Left ventricle myocardium inferior (tissue), 1 donor: ENCODE data around the gene AMBP. TPM values are rescaled to one million over a fixed set of nuclear protein-coding genes. Genes with fewer than 3 reads are reported as not detected.
A peak's percentile ranks its signal among the peaks of the same experiment; 100 is the strongest.
"Not testable (repeated sequence)": the region's sequence is repeated elsewhere in the genome, so short reads cannot be mapped to it uniquely, and the experiment has no call there.

ENCODE experiments used
- DNase-seq: peaks from one replicate; pipeline ENCODE4 v3.0.0-alpha.2; 2020
- H3K27ac ChIP-seq: fragments of 200-600 bp; replicated peaks from 2 replicates; pipeline ENCODE4 v1.8.0; 2021
- H3K27me3 ChIP-seq: fragments of 200-600 bp; 2 replicates; pipeline ENCODE4 v1.8.0; 2021; ENCODE audit warnings: low read depth
- H3K36me3 ChIP-seq: fragments of 200-600 bp; 2 replicates; pipeline ENCODE4 v1.8.0; 2021
- H3K4me1 ChIP-seq: fragments of 200-600 bp; 2 replicates; pipeline ENCODE4 v1.8.0; 2021
- H3K4me3 ChIP-seq: fragments of 200-600 bp; 2 replicates; pipeline ENCODE4 v1.8.0; 2021; ENCODE audit warnings: mild to moderate bottlenecking, moderate library complexity
- H3K9me3 ChIP-seq: fragments of 200-600 bp; replicated peaks from 2 replicates; pipeline ENCODE4 v1.8.0; 2021
- CTCF ChIP-seq: fragments of 200-600 bp; IDR thresholded peaks from 2 replicates; pipeline ENCODE4 v1.8.0; 2021; ENCODE audit warnings: antibody characterized with exemption, mild to moderate bottlenecking, borderline replicate concordance
- intact Hi-C: fragments of 100-400 bp; cut with micrococcal nuclease; formaldehyde crosslinking; loops from one replicate; pipeline ENCODE4 v1.11.0; 2022
- total RNA-seq: library from RNA; stranded (reverse); fragmentation: NEBNext Ultra II Directional; extraction: Animal tissue kit (Norgen Biotek cat#: 25700); gene quantifications from one replicate; pipeline ENCODE4 v1.2.1, GENCODE V29; 2021
- donor health status: DM: no; HTN: yes; CAD: no; lungs with severe emphysema.

Gene AMBP
- total RNA-seq, 1 donor from 2014 or later = not detected

GRCh38 chr9:114082763-114083412, 4.8 kb upstream of the AMBP start:
- not testable (repeated sequence) for H3K4me1 ChIP-seq, H3K9me3 ChIP-seq, H3K27ac ChIP-seq, H3K4me3 ChIP-seq, H3K36me3 ChIP-seq, DNase-seq
- intact Hi-C loops = loop anchor here (5.0 kb wide), 1 partner anchor 209 kb away; no protein-coding TSS in a partner anchor
- peak; percentile 1 for TF ChIP-seq CTCF
- peaks cover 19% of the 10 kb centered on the region for H3K27me3 ChIP-seq

GRCh38 chr9:114082017-114082762, 4.1 kb upstream of the AMBP start:
- H3K27me3 ChIP-seq = peaks cover 23% of the 10 kb centered on the region
- peak; percentile 90 for TF ChIP-seq CTCF
- peak; percentile 82 for DNase-seq
- intact Hi-C loops = loop anchor here (5.0 kb wide), 1 partner anchor 210 kb away; no protein-coding TSS in a partner anchor
- H3K27ac ChIP-seq = no peak overlapping the region
- H3K9me3 ChIP-seq = no peaks in the 10 kb centered on the region
- no peaks in the 10 kb centered on the region for H3K36me3 ChIP-seq
- no peak overlapping the region for H3K4me3 ChIP-seq
- H3K4me1 ChIP-seq = peaks cover 4% of the 10 kb centered on the region

GRCh38 chr9:114081441-114082016, 3.4 kb upstream of the AMBP start:
- H3K9me3 ChIP-seq = no peaks in the 10 kb centered on the region
- peaks cover 4% of the 10 kb centered on the region for H3K4me1 ChIP-seq
- H3K27me3 ChIP-seq = peaks cover 30% of the 10 kb centered on the region
- intact Hi-C loops = loop anchor here (5.0 kb wide), 1 partner anchor 211 kb away; no protein-coding TSS in a partner anchor
- no peak overlapping the region for H3K27ac ChIP-seq
- no peak overlapping the region for H3K4me3 ChIP-seq
- no peak for TF ChIP-seq CTCF
- H3K36me3 ChIP-seq = no peaks in the 10 kb centered on the region
- no peak for DNase-seq

- Histone ChIP-seq H3K4me1 (peaks cover 4% of the 10 kb centered on the region), H3K4me3 (no peak overlapping the region), H3K9me3 (no peaks in the 10 kb centered on the region), H3K27ac (no peak overlapping the region), H3K36me3 (no peaks in the 10 kb centered on the region), H3K27me3 (peaks cover 35% of the 10 kb centered on the region)
- DNase-seq = no peak
- intact Hi-C loops = loop anchor here (5.0 kb wide), 1 partner anchor 211 kb away; no protein-coding TSS in a partner anchor
- TF ChIP-seq CTCF = no peak
These were observed 2.8 kb upstream of the AMBP start for GRCh38 chr9:114080773-114081440.

- Histone ChIP-seq H3K4me3 (no peak overlapping the region), H3K4me1 (peaks cover 4% of the 10 kb centered on the region), H3K27me3 (peaks cover 30% of the 10 kb centered on the region), H3K36me3 (no peaks in the 10 kb centered on the region), H3K27ac (no peak overlapping the region), H3K9me3 (no peaks in the 10 kb centered on the region)
- no peak for TF ChIP-seq CTCF
- intact Hi-C loops = loop anchor here (5.0 kb wide), 1 partner anchor 212 kb away; no protein-coding TSS in a partner anchor
- no peak for DNase-seq
These were observed 2.2 kb upstream of the AMBP start for GRCh38 chr9:114080195-114080772.
